Measurements from ENCODE around the gene AQP12B. TPM values are rescaled to one million over a fixed set of nuclear protein-coding genes. Genes with fewer than 3 reads are reported as not detected.

Gene AQP12B
- total and polyA plus RNA-seq, 2 of the 13 experiments (the other 11 are each of a cell fraction or from before 2014, with no cell fraction given): not detected

DNA sequence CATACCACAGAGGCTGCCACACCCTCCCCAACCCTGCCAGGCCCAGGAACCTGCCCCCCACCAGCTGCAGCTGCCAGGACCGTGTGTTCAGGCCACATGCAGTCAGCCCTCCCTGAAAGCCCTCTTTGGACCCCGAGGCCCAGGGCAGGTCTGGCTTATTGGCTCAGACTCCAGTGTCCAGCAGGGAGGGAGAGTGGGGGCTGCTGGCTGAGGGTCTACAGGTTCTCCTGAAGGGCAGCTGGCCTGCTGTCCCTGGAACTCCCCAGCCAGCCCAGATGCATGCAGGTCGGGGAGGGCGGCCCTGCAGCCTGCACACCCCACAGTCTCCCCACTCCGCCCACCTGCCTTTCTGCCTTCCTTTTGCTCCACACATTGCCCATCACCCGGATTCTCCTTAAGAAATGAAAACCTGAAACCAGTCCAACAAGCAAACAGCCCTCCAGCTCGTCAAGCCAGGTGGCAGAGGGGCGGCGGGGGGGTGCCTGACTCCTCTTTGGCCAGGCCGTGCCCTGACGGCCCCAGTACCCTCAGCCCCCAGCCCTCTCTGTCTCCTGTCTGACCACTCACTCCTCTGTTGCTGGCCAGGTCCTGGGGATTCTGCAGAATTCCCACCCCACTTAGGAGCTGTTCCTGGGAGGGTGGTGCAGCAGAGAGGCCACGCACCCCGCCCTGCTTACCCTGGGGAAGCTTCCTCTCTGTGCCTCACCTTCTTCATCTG is 39.4 kb downstream of the AQP12B start:
- no peak for FAIRE-seq
- Histone ChIP-seq H3K9ac (ENCODE audit: insufficient read depth, low read depth, low read length) (no peak overlapping the region), H3K79me2 (ENCODE audit: insufficient read depth, low read length) (no peaks in the 10 kb centered on the region), H3K27ac (ENCODE audit: extremely low read length, insufficient read depth, low read length) (no peak overlapping the region), H3K36me3 (replicated peaks in 1 of 2; ENCODE audit: control insufficient read depth in 1 of 2, insufficient read depth in 2 of 2, low read length in 2 of 2) (no peaks in the 10 kb centered on the region), H3K27me3 (ENCODE audit: control insufficient read depth in 1 of 2, insufficient read depth in 2 of 2, low read length in 2 of 2) (peaks cover 44 to 82% of the 10 kb centered on the region in 2 experiments), H4K20me1 (ENCODE audit: insufficient read depth, low read length) (no peaks in the 10 kb centered on the region; the same call in 1 of the 2 replicates), H3K4me2 (ENCODE audit: low read depth, low read length) (no peak overlapping the region), H2AFZ (ENCODE audit: low read length) (no peak overlapping the region), H3K9me3 (ENCODE audit: low read length) (no peaks in the 10 kb centered on the region), H3K4me1 (ENCODE audit: insufficient read depth, low read length) (no peaks in the 10 kb centered on the region), H3K4me3 (replicated peaks in 1 of 3; ENCODE audit: insufficient read depth in 1 of 3, low read depth in 2 of 3, low read length in 3 of 3) (no peak overlapping the region)
- in situ Hi-C loops (cut with HindIII; ENCODE audit: extremely low pct_ligation_motif_present, low pct_unique_long_range_greater_than_20kb): no loop called here
- DNase-seq (ENCODE audit: low spot score): no peak
- no TSS peak for BruUV-seq (replicated peaks)
- ChIA-PET POLR2A (no interaction called here), CTCF (ENCODE audit: low intra/inter-chr PET ratio, low total read pairs) (no interaction called here)
- 12% methylated on average over 10 of the region's 13 CpGs for WGBS (ENCODE audit: low lambda C conversion rate)
- no peak for ATAC-seq
- TF ChIP-seq TBX3 (IDR thresholded peaks at IDR 0.05; ENCODE audit: borderline replicate concordance) (no peak), HDAC1 (CRISPR knock-in tag; IDR thresholded peaks at IDR 0.05) (no peak), CEBPG (CRISPR knock-in tag; IDR thresholded peaks at IDR 0.05) (no peak), ZNF761 (CRISPR knock-in tag; conservative IDR thresholded peaks at IDR 0.05) (no peak), ZKSCAN1 (IDR thresholded peaks at IDR 0.05; ENCODE audit: low read length) (no peak), IKZF1 (IDR thresholded peaks at IDR 0.05) (no peak), ZNF33B (CRISPR knock-in tag; IDR thresholded peaks at IDR 0.05) (no peak), KLF11 (CRISPR knock-in tag; IDR thresholded peaks at IDR 0.05) (no peak), MYNN (CRISPR knock-in tag; IDR thresholded peaks at IDR 0.05; ENCODE audit: low read depth) (no peak), ZNF572 (CRISPR knock-in tag; IDR thresholded peaks at IDR 0.05) (no peak), MAF1 (CRISPR knock-in tag; IDR thresholded peaks at IDR 0.05; ENCODE audit: borderline replicate concordance) (no peak), SAP130 (CRISPR knock-in tag; IDR thresholded peaks at IDR 0.05; ENCODE audit: low read depth) (no peak), ZNF782 (CRISPR knock-in tag; IDR thresholded peaks at IDR 0.05; ENCODE audit: borderline replicate concordance) (no peak), GATAD1 (CRISPR knock-in tag; IDR thresholded peaks at IDR 0.05) (no peak), PHF5A (CRISPR knock-in tag; IDR thresholded peaks at IDR 0.05; ENCODE audit: low read depth, unreplicated experiment) (no peak)
- intact Hi-C loops (cut with micrococcal nuclease; ENCODE audit: unreplicated experiment): loop anchor here (10.0 kb wide), 1 partner anchor 128 kb away; no protein-coding TSS in a partner anchor

Measured in HepG2 (cell line).